ENCODE data around the gene FYN. TPM values are rescaled to one million over a fixed set of nuclear protein-coding genes. Genes with fewer than 3 reads are reported as not detected.

FYN gene
- total and polyA plus RNA-seq, 2 of the 4 experiments (the other 2 are of a cell fraction) = 30.8 to 36.4 TPM

- H2BK120ac ChIP-seq (ENCODE audit: low read depth, low read length) = no peak overlapping the region
- 0 out of 3 replicates have a peak overlapping the region, but pooled peaks have one; percentile 34 for H2BK15ac ChIP-seq (ENCODE audit: low read depth, low read length)
- peak overlapping the region; percentile 71; the same call in 1 of the 2 replicates for H3K23ac ChIP-seq (ENCODE audit: low read depth, low read length)
- peak; percentile 93 for DNase-seq
- H3K4me2 ChIP-seq (ENCODE audit: low read depth, low read length) = peak overlapping the region; percentile 61; the same call in 1 of the 2 replicates
- peaks cover 10% of the 10 kb centered on the region for H3K4me1 ChIP-seq (ENCODE audit: control insufficient read depth, insufficient read depth, low read length)
- no peak overlapping the region for H3K9ac ChIP-seq (ENCODE audit: low read depth, low read length)
- H2AK9ac ChIP-seq (replicated peaks; ENCODE audit: low read depth, low read length, poor library complexity) = no peak overlapping the region
- no peak overlapping the region for H2AFZ ChIP-seq (replicated peaks; ENCODE audit: low read length, poor library complexity)
- H3K27ac ChIP-seq (ENCODE audit: insufficient read depth, low read length) = peak overlapping the region; percentile 86; the same call in 1 of the 2 replicates
- intact Hi-C loops (cut with micrococcal nuclease) = no loop called here
- no peaks in the 10 kb centered on the region for H3K9me3 ChIP-seq (ENCODE audit: control insufficient read depth, insufficient read depth, low read length)
- peak overlapping the region; percentile 24 for H2BK5ac ChIP-seq (ENCODE audit: low read depth, low read length, poor library complexity, severe bottlenecking)
- BruUV-seq (replicated peaks) = no TSS peak
- POLR2A ChIA-PET (ENCODE audit: unreplicated experiment) = no interaction called here
- H3K4ac ChIP-seq (ENCODE audit: low read depth, low read length) = no peak overlapping the region
- peak overlapping the region in 1 of 2 experiments; percentile 9; a peak in 1 of 4 replicates for H4K8ac ChIP-seq (ENCODE audit: low read depth in 2 of 2, low read length in 2 of 2)
- H3K18ac ChIP-seq (ENCODE audit: low read depth, low read length) = peak overlapping the region; percentile 85
- in situ Hi-C loops (cut with MboI; ENCODE audit: low sequenced_read_pairs) = loop anchor here (25.0 kb wide), 1 partner anchor 647 kb away; no protein-coding TSS in a partner anchor
- dilution Hi-C loops (cut with HindIII; ENCODE audit: low sequenced_read_pairs, unreplicated experiment) = no loop called here
- 0 out of 2 replicates have a peak overlapping the region, but pooled peaks have one; percentile 43 for H2BK20ac ChIP-seq (ENCODE audit: low read depth, low read length)
- H3K4me3 ChIP-seq (ENCODE audit: insufficient read depth, low read depth, low read length) = no peak overlapping the region
- H3K27me3 ChIP-seq (ENCODE audit: control insufficient read depth, insufficient read depth, low read length) = no peaks in the 10 kb centered on the region
- peaks cover 24% of the 10 kb centered on the region for H3K36me3 ChIP-seq (ENCODE audit: control insufficient read depth, insufficient read depth, low read length)
- H3K9me1 ChIP-seq (ENCODE audit: insufficient read depth, low read length) = peaks cover 8% of the 10 kb centered on the region; the same call in 1 of the 2 replicates
- H4K91ac ChIP-seq (ENCODE audit: insufficient read depth, low read depth, low read length) = no peak overlapping the region
- TF ChIP-seq CEBPB (IDR thresholded peaks at IDR 0.05; ENCODE audit: low read depth, low read length) (peak; percentile 67), BHLHE40 (IDR thresholded peaks at IDR 0.05; ENCODE audit: low read depth, low read length) (no peak), MAZ (IDR thresholded peaks at IDR 0.05; ENCODE audit: borderline replicate concordance, low read depth, low read length) (no peak), NFE2L2 (IDR thresholded peaks at IDR 0.05; ENCODE audit: low read depth, low read length) (0 out of 2 replicates have a peak, but pooled peaks have one; percentile 19), MAFK (IDR thresholded peaks at IDR 0.05; ENCODE audit: low read depth, low read length) (no peak)
- TF ChIP-seq, protein P1, sequence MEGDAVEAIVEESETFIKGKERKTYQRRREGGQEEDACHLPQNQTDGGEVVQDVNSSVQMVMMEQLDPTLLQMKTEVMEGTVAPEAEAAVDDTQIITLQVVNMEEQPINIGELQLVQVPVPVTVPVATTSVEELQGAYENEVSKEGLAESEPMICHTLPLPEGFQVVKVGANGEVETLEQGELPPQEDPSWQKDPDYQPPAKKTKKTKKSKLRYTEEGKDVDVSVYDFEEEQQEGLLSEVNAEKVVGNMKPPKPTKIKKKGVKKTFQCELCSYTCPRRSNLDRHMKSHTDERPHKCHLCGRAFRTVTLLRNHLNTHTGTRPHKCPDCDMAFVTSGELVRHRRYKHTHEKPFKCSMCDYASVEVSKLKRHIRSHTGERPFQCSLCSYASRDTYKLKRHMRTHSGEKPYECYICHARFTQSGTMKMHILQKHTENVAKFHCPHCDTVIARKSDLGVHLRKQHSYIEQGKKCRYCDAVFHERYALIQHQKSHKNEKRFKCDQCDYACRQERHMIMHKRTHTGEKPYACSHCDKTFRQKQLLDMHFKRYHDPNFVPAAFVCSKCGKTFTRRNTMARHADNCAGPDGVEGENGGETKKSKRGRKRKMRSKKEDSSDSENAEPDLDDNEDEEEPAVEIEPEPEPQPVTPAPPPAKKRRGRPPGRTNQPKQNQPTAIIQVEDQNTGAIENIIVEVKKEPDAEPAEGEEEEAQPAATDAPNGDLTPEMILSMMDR (conservative IDR thresholded peaks at IDR 0.05; ENCODE audit: low read depth, low read length) = no peak
- 44% methylated on average over 2 of the region's 5 CpGs; no CpG with 5 or more reads in 1 of the 2 experiments for WGBS, 2 experiments (ENCODE audit: extremely low coverage in 2 of 2, insufficient read length in 1 of 2)
- ATAC-seq (ENCODE audit: low read depth) = peak; percentile 81
- H4K5ac ChIP-seq (ENCODE audit: low read depth, low read length) = peak overlapping the region; percentile 60; the same call in 1 of the 2 replicates
- no peak overlapping the region for H3K56ac ChIP-seq (ENCODE audit: extremely low read depth, insufficient read depth, low read length)
- H2AK5ac ChIP-seq (ENCODE audit: low read depth, low read length) = 0 out of 2 replicates have a peak overlapping the region, but pooled peaks have one; percentile 23
- CTCF ChIA-PET = no interaction called here
- H3K79me1 ChIP-seq (ENCODE audit: low read depth in 1 of 2, low read length in 2 of 2) = peaks cover 0 to 6% of the 10 kb centered on the region in 2 experiments; a peak in 1 of 4 replicates
- no peak overlapping the region; the same call in 1 of the 2 replicates for H3K14ac ChIP-seq (replicated peaks; ENCODE audit: low read depth, low read length)
- no peaks in the 10 kb centered on the region for H4K20me1 ChIP-seq (ENCODE audit: insufficient read depth, low read length)
Observed at GRCh38 chr6:111683749-111684267, 189.4 kb downstream of the FYN start.

Data from IMR-90 (cell line).